C4-2B (cell line): ENCODE data around the gene FNDC3B.
A peak's percentile ranks its signal among the peaks of the same experiment; 100 is the strongest.

Source experiments
- H3K27ac ChIP-seq: fragments of 450-650 bp; 2 replicates; pipeline ENCODE4 v1.5.1; 2017
- CTCF ChIP-seq: fragments of 450-650 bp; conservative IDR thresholded peaks from 2 replicates; pipeline ENCODE4 v1.5.1; 2017; ENCODE audit warnings: mild to moderate bottlenecking
- ZFX ChIP-seq: fragments of 450-650 bp; IDR thresholded peaks from 2 replicates; pipeline ENCODE4 v1.6.1; 2017

The FNDC3B gene

GRCh38 chr3:172277151-172277652 is 237.8 kb downstream of the FNDC3B start:
- TF ChIP-seq CTCF (no peak), ZFX (no peak)
- H3K27ac ChIP-seq, result no peak overlapping the region

GRCh38 chr3:172279191-172279640 is 239.8 kb downstream of the FNDC3B start:
- TF ChIP-seq ZFX, result no peak
- TF ChIP-seq CTCF, result no peak
- H3K27ac ChIP-seq, result peak overlapping the region; percentile 54

GRCh38 chr3:172279974-172280373 is 240.6 kb downstream of the FNDC3B start:
- peak overlapping the region; percentile 27; the same call in 1 of the 2 replicates for H3K27ac ChIP-seq
- TF ChIP-seq ZFX (no peak), CTCF (no peak)

GRCh38 chr3:172280406-172281051 is 241.2 kb downstream of the FNDC3B start:
- H3K27ac ChIP-seq, result no peak overlapping the region
- TF ChIP-seq CTCF, result no peak
- TF ChIP-seq ZFX, result no peak

- H3K27ac ChIP-seq, result no peak overlapping the region
- no peak for TF ChIP-seq ZFX
- TF ChIP-seq CTCF, result no peak
These were observed 242.5 kb downstream of the FNDC3B start for GRCh38 chr3:172281884-172282283.

- TF ChIP-seq CTCF (no peak), ZFX (no peak)
- no peak overlapping the region for H3K27ac ChIP-seq
These were observed 243.5 kb downstream of the FNDC3B start for GRCh38 chr3:172282850-172283249.

GRCh38 chr3:172283841-172284357 is 244.5 kb downstream of the FNDC3B start:
- no peak overlapping the region for H3K27ac ChIP-seq
- TF ChIP-seq CTCF (no peak), ZFX (no peak)
